Progenitor cell of endocrine pancreas (in vitro differentiated cells): ENCODE measurements around the gene TMEM238. TPM values are rescaled to one million over a fixed set of nuclear protein-coding genes. Genes with fewer than 3 reads are reported as not detected.
A peak's percentile ranks its signal among the peaks of the same experiment; 100 is the strongest.
"Not testable (repeated sequence)": the region's sequence is repeated elsewhere in the genome, so short reads cannot be mapped to it uniquely, and the experiment has no call there.

Experiments
- DNase-seq: peaks from one replicate; pipeline ENCODE4 v3.0.0; 2021; ENCODE audit warnings: low spot score; ENCODE audit not compliant: unreplicated experiment
- H3K27ac Mint-ChIP-seq: 2 replicates; pipeline ENCODE4 v1.8.0; 2021; ENCODE audit warnings: mild to moderate bottlenecking, moderate library complexity, mixed read lengths
- H3K27me3 Mint-ChIP-seq: 2 replicates; pipeline ENCODE4 v1.8.0; 2021; ENCODE audit warnings: mixed read lengths
- H3K36me3 Mint-ChIP-seq: 2 replicates; pipeline ENCODE4 v1.8.0; 2022; ENCODE audit warnings: mixed read lengths; ENCODE audit not compliant: insufficient read depth
- H3K4me1 Mint-ChIP-seq: 2 replicates; pipeline ENCODE4 v1.8.0; 2021; ENCODE audit warnings: low read depth, mixed read lengths
- H3K4me3 Mint-ChIP-seq: 2 replicates; pipeline ENCODE4 v1.8.0; 2021; ENCODE audit warnings: low read depth, mild to moderate bottlenecking, moderate library complexity, mixed read lengths
- H3K9me3 Mint-ChIP-seq: 2 replicates; pipeline ENCODE4 v1.8.0; 2021; ENCODE audit warnings: low read depth, mixed read lengths
- CTCF ChIP-seq: fragments of 200-600 bp; sonication (generic); IDR thresholded peaks from one replicate; pipeline ENCODE4 v1.5.0; 2021; ENCODE audit warnings: antibody characterized with exemption, mild to moderate bottlenecking; ENCODE audit not compliant: unreplicated experiment
- total RNA-seq: library from RNA; stranded (reverse); gene quantifications from 2 replicates; pipeline ENCODE4 v1.2.1, GENCODE V29; 2021

TMEM238 gene
- total RNA-seq, 1 donor from 2014 or later: 5.6 TPM

- Mint-ChIP-seq H3K27ac (peak overlapping the region; percentile 25), H3K4me1 (peaks cover 5% of the 10 kb centered on the region), H3K27me3 (peaks cover 7% of the 10 kb centered on the region), H3K36me3 (no peaks in the 10 kb centered on the region), H3K9me3 (no peaks in the 10 kb centered on the region), H3K4me3 (no peak overlapping the region)
- no peak for DNase-seq
- TF ChIP-seq CTCF: no peak
These were observed 50.2 kb downstream of the TMEM238 start for GRCh38 chr19:55333870-55334269.

DNA sequence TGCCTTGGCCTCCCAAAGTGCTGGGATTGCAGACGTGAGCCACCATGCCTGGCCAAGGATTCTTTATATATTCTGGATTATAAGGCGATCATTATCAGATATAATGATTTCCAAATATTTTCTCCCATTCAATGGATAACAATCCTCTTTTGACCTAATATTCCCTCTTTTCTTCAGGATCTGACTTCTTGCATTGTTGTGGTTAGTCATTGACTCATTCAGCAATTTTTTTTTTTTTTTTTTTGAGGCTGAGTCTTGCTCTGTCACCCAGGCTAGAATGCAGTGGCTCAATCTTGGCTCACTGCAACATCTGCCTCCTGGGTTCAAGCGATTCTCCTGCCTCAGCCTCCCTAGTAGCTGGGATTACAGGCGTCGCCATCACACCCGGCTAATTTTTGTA lies 54.3 kb downstream of the TMEM238 start:
- not testable (repeated sequence) for DNase-seq, H3K27ac Mint-ChIP-seq, H3K9me3 Mint-ChIP-seq, H3K36me3 Mint-ChIP-seq, H3K4me1 Mint-ChIP-seq, H3K27me3 Mint-ChIP-seq, H3K4me3 Mint-ChIP-seq

Other genes starting within 250 kb of the TMEM238 start
- gene TNNT1, start 235.1 kb downstream of the TMEM238 start, total RNA-seq: 4.6 and 5.5 TPM in 2 replicates
- gene TNNI3, start 226.6 kb downstream of the TMEM238 start, total RNA-seq: 5.5 and 6.0 TPM in 2 replicates
- 14.9 and 18.4 TPM in 2 replicates for gene DNAAF3, start 217.7 kb downstream of the TMEM238 start, total RNA-seq
- gene SYT5, start 204.0 kb downstream of the TMEM238 start, total RNA-seq: 4.3 and 4.8 TPM in 2 replicates
- gene PTPRH, start 174.8 kb downstream of the TMEM238 start, total RNA-seq: 0.43 and 1.6 TPM in 2 replicates
- 10.0 and 12.0 TPM in 2 replicates for gene TMEM86B, start 155.5 kb downstream of the TMEM238 start, total RNA-seq
- 70.9 and 72.3 TPM in 2 replicates for gene PPP6R1, start 125.3 kb downstream of the TMEM238 start, total RNA-seq
- gene HSPBP1, start 104.2 kb downstream of the TMEM238 start, total RNA-seq: 46.1 and 46.9 TPM in 2 replicates
- gene BRSK1, start 100.3 kb downstream of the TMEM238 start, total RNA-seq: 67.6 and 68.7 TPM in 2 replicates
- not detected in 2 replicates for gene TMEM150B, start 59.0 kb downstream of the TMEM238 start, total RNA-seq
- 68.4 and 68.6 TPM in 2 replicates for gene KMT5C, start 44.4 kb downstream of the TMEM238 start, total RNA-seq
- gene COX6B2, start 29.6 kb downstream of the TMEM238 start, total RNA-seq: not detected in 2 replicates
- 0.09 TPM in 1 of 2 replicates, not detected in the other for gene GARIN5B, start 21.0 kb downstream of the TMEM238 start, total RNA-seq
- 2.2 and 2.8 TPM in 2 replicates for gene IL11, start 13.8 kb downstream of the TMEM238 start, total RNA-seq
- 2.3 and 4.3 TPM in 2 replicates for gene TMEM190, start 7.5 kb downstream of the TMEM238 start, total RNA-seq
- gene RPL28, start 1.6 kb upstream of the TMEM238 start, total RNA-seq: 1,450 and 1,547 TPM in 2 replicates
- gene UBE2S, start 23.5 kb upstream of the TMEM238 start, total RNA-seq: 69.9 and 77.2 TPM in 2 replicates
- gene SHISA7, start 59.0 kb upstream of the TMEM238 start, total RNA-seq: 0.10 TPM in 1 of 2 replicates, not detected in the other
- gene ISOC2, start 77.3 kb upstream of the TMEM238 start, total RNA-seq: 36.3 and 36.6 TPM in 2 replicates
- not detected in 2 replicates for gene C19orf85, start 80.5 kb upstream of the TMEM238 start, total RNA-seq
- gene ZNF628, start 92.3 kb upstream of the TMEM238 start, total RNA-seq: 12.9 and 16.8 TPM in 2 replicates
- 62.6 and 69.7 TPM in 2 replicates for gene NAT14, start 100.9 kb upstream of the TMEM238 start, total RNA-seq
- gene SSC5D, start 104.1 kb upstream of the TMEM238 start, total RNA-seq: 1.1 and 1.6 TPM in 2 replicates
- 1.9 and 2.3 TPM in 2 replicates for gene SBK2, start 152.8 kb upstream of the TMEM238 start, total RNA-seq
- 0.64 TPM in 1 of 2 replicates, not detected in the other for gene SBK3, start 161.3 kb upstream of the TMEM238 start, total RNA-seq
- gene ZNF579, start 196.6 kb upstream of the TMEM238 start, total RNA-seq: 26.6 and 29.1 TPM in 2 replicates
- gene FIZ1, start 215.2 kb upstream of the TMEM238 start, total RNA-seq: 35.5 and 39.0 TPM in 2 replicates
- 7.9 and 8.5 TPM in 2 replicates for gene ZNF524, start 216.0 kb upstream of the TMEM238 start, total RNA-seq
- gene ZNF865, start 221.4 kb upstream of the TMEM238 start, total RNA-seq: 19.0 and 19.9 TPM in 2 replicates
- 14.6 and 15.3 TPM in 2 replicates for gene ZNF784, start 240.3 kb upstream of the TMEM238 start, total RNA-seq